CMK (cell line): Measurements from ENCODE around the gene LRRC32.

Source experiments
- DNase-seq: peaks from one replicate; pipeline ENCODE4 v3.0.0-alpha.2; 2010; ENCODE audit warnings: low read depth

Gene LRRC32

DNA sequence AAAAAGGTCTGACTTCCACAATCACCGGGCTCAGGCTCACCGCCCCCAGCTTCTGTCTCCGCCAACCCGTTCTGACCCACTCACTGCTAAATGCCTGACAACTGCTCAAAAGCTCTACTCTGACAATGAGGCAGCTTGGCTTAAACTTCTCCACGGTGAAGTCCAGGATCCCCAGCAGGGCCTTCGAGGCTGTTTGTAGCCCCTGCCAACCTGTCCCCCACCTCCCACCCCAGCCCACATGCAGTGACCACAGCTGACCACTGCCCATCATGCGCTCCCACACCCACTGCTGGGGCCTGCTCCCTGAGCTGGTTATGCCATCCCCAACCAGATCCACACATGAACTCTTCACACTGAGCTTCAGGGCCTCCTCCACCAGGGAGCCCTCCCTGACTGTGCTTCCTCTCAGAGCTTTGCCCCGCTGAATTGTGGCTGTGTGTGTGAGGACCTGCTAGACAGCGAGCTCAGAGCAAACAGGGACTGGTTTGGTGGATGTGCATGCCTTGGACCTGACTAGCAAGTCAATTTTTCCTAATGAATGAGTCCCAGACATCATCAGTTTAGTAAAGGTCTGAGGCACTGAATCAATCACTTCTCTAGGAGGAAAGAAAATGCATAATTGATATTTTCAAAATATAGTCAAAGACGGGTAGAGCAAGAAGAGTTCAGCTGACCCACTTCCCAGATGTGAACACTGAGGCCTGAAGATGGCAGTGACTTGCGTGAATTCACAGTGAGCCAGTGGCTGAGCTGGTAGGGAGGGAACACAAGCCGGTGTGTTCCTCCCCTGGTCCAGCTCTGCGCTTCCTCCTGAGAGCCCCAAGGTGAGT, 7.7 kb downstream of the LRRC32 start:
- no peak for DNase-seq

DNA sequence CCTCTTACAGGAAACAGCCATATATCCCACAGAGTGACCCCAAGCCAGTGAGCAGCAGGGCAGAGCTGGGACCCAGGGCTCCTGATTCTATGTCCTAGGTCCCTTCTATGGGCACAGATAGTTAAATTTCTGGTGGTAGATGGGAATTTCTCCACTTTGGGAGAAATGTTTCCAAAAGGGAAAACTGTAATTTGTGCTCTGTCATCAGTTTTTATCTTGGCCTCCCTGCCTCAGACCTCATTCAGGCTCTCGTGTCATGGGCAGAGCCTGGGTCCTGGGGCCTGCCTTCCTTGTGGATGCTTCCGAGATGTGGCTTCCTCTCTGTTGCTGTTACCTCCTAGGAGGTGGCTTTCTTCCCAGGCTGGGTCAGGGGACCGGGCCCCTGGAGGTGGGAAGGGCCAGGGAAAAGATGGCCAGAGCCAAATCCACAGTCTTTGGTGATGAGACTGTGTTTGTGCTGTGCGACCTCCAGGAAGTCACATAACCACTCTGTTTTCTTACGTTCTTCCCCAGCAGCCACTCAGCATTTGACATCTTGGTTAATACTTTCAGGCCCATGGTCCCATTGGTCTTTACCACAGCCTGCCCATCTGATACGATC, 8.6 kb downstream of the LRRC32 start:
- DNase-seq, result no peak

GRCh38 chr11:76661306-76661751, 9.2 kb downstream of the LRRC32 start:
- DNase-seq, result no peak

- no peak for DNase-seq
Observed at GRCh38 chr11:76660533-76661305, 9.8 kb downstream of the LRRC32 start.

- no peak for DNase-seq
Observed at GRCh38 chr11:76659672-76660532, 10.6 kb downstream of the LRRC32 start.

GRCh38 chr11:76658651-76659650, 11.6 kb downstream of the LRRC32 start:
- no peak for DNase-seq

DNA sequence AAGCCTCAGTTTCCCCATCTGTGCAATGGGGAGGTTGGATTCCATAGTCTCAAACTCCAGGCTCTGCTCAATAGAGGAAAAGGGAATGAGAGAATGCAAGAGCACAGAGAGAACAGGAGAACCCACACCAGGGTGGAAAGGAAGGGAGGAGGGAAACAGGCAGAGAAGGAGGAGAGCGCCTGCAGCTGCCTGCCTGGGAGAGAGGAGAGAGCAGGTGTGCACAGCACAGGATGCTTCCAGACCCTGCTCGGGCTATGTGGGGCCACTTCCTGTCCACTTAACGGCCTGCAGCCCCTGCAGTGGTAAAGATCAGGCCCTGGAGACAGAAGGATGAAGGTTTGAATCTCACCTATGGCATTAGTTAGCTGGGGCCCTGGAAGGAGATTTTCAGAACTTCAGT, 12.3 kb downstream of the LRRC32 start:
- no peak for DNase-seq

- DNase-seq, result no peak
Observed at GRCh38 chr11:76657187-76658170, 13.1 kb downstream of the LRRC32 start.

GRCh38 chr11:76656571-76657081, 13.9 kb downstream of the LRRC32 start:
- no peak for DNase-seq

DNA sequence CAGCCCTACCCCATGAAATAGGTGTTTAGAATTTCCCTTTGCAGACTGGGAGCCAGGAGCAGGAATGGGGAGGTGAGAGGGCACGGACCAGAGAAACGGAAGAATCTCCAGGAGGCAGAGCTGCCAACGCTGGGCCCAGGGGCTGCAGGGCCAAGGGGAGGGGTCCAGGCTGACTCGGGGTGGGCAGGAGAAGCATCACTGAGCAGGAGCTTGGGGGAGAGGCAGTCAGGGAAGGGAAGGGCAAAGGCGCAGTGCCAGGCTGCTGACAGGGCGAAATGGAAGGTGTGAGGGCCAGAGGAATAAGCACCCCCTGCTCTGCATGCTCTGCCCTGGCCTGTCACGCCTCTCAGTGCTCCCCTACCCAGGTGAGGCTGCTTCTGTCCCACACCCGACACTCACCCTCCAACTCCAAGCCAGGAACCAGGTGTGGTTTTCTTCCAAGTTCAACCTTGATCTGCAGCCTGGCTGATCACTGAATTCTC, 14.5 kb downstream of the LRRC32 start:
- DNase-seq, result no peak

- no peak for DNase-seq
Observed at GRCh38 chr11:76655501-76656049, 15.0 kb downstream of the LRRC32 start.

DNA sequence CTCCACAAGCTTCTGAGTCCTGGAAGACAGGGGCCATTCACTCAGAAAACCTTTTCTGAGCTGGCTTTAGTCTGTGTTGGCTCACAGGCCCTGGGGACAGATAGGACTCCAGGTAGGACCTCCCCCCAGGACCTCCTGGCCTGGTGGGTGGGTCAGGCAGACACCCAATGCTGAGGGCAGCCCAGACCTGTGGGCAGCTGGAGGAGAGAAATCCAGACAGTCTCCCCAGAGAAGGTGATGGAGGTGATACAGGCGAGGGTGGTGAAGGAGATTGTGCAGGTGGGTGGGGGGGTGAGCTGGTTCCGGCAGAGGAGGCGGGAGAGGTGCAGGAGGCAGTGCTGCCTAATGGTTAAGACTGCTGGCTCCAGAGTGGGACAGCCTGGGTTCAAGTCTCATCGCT, 15.6 kb downstream of the LRRC32 start:
- no peak for DNase-seq

DNA sequence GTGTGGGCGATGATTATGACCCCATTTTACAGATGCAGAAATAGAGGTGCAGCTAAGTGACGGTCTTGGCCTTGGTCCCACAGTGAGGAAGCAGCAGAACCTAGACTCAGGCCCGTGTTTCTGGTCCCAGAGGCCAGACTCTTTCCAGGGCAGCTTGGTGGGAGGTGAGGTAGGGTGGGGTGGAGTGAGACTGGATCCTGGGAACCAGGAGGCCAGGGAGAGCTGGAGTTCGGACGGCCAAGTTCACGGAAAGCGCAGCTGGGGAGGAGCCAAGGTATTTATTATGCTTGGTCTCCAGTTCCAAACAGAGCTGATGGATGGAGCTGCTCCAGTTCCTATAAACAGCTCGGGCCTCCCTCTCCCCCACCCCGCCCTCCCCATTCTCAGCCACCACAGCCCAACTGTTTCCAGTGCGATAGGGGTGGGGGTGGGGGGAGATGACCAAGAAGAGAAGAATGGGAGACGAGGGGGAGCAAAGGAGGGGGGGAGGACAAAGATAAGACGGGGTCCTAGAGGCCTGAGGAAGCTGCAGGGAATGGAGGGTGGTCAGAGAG, 16.2 kb downstream of the LRRC32 start:
- DNase-seq, result peak; percentile 95

GRCh38 chr11:76653674-76654284, 16.8 kb downstream of the LRRC32 start:
- DNase-seq, result no peak

DNA sequence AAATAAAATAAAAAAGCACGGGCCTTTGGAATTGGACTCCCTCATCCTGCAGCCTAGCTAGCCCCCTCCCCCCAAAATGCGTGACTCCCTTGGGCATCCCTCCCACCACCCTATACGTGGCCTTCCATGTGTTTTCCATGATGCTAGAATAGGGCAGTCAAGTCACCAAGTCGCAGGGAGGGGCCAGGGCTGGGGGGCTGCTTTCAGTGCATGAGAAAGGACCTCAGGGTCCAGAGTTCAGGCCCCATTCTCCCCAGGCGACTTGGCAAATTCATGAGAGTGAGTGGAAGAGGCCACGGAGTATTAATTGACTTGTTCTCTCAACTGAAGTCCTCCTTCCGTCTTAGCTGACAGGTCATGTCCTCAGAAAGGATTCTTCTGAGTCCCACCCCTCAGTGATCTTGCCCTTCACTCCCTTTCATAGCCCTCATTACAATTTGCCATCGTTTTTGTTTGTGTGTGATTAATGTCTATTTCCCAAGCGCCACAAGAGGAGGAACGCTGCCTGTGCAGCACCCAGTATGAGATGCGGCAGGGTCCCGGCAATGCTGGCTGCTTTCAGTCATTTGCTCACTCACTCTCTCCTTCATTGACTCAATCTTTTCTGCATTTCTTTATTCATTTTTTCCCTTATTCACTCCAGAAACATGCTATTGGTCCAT, 17.4 kb downstream of the LRRC32 start:
- DNase-seq, result no peak

DNA sequence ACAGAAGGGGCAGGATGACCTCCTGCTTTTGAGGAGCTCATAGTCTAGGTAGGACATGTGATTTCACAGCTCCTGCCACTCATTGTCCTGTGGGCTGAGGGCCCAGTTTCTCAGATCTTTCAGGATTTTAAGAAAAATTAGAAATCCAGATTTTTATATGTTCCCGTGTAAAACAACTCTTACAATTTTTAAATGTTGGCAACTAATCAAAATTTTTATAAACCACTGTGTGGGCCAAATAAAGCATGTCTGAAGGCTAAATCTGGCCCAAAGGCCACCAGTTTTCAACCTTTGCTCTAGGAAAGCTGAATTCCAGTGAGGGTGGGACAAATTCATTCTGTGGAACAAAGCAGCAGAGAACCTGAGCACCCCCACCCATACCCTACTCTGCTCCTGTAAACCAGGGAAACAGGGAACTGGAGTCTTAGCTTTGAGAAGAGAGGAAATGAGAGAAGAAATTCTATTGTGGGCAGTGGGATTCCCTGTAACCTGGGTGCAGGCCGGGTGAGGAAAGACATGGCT, 20.6 kb downstream of the LRRC32 start:
- DNase-seq, result no peak

DNA sequence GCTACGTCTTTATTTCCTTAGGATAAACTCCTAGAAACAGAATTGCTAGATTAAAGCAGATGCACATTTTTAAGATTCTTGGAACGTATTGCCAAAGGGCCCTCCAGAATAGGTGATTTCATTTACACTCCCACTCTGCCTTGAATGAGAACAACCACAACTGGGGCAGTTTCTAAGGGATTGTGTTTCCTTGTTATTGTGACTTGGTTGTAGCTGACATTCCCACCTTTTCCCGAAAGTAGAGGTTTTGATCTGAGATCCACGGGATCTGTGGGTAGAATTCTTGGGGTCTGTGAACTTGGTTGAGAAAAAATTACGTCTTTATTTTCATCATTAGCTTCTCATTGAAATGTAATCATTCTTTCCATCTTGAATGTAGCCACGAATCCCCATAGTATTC, 21.5 kb downstream of the LRRC32 start:
- DNase-seq, result no peak
